OCI-LY3 (cell line): ENCODE data around the gene CLCN4.

Source experiments
- CTCF ChIP-seq: fragments of 200-600, 300-600 bp; sonication (generic); IDR thresholded peaks from 2 replicates; pipeline ENCODE4 v1.5.1; 2014; ENCODE audit warnings: antibody characterized with exemption, low read length, low read depth
- EZH2phosphoT487 ChIP-seq: fragments of 200-600 bp; shearing (Covaris generic); IDR thresholded peaks from 2 replicates; pipeline ENCODE4 v1.6.1; 2018; ENCODE audit warnings: antibody characterized with exemption, mixed run types, low read depth

GRCh38 chrX:10146346-10146745 lies 10.4 kb upstream of the CLCN4 start:
- TF ChIP-seq CTCF (no peak), EZH2phosphoT487 (no peak)
